Inflammatory macrophage (primary cell): ENCODE results near the gene RIOX2.
"Not testable (repeated sequence)": the region's sequence is repeated elsewhere in the genome, so short reads cannot be mapped to it uniquely, and the experiment has no call there.

Experiments
- DNase-seq, 2 donors: peaks; one replicate each; pipeline ENCODE4 v3.0.0-alpha.2; 2020 to 2022
- total RNA-seq, 18 experiments: gene quantifications; one replicate each; lab custom pipeline; 2026; ENCODE audit warnings: mixed read lengths in 6 of 18, inconsistent platforms in 2 of 18; lab: John Stamatoyannopoulos, UW

The RIOX2 gene
- 1.8 to 29.1 (median 15.9) reads per million in 18 experiments for total RNA-seq

GRCh38 chr3:97971679-97972567 is at the start of gene RIOX2:
Gene RIOX2 (minus strand): TSS chr3:97972431. CDS start chr3:97967593, 4,838 bp downstream.
- DNase-seq: peak; percentile 67 to 74

- no peak for DNase-seq
These were observed 48.2 kb upstream of the RIOX2 start for GRCh38 chr3:98020412-98020811.

- no peak for DNase-seq
These were observed 46.1 kb upstream of the RIOX2 start for GRCh38 chr3:98018301-98018700.

GRCh38 chr3:98014268-98014585 is 42.0 kb upstream of the RIOX2 start:
- peak; percentile 22 to 53 for DNase-seq

GRCh38 chr3:98013411-98014267 is 41.4 kb upstream of the RIOX2 start:
- DNase-seq: peak in 1 of 2 donors; percentile 30

GRCh38 chr3:98012979-98013378 is 40.7 kb upstream of the RIOX2 start:
- peak in 1 of 2 donors; percentile 26 for DNase-seq

- DNase-seq: not testable (repeated sequence)
These were observed 38.7 kb upstream of the RIOX2 start for GRCh38 chr3:98010883-98011449.

- DNase-seq: no peak
These were observed 38.1 kb upstream of the RIOX2 start for GRCh38 chr3:98010194-98010882.

GRCh38 chr3:98008855-98009254 is 36.6 kb upstream of the RIOX2 start:
- DNase-seq: no peak

GRCh38 chr3:98005438-98005837 is 33.2 kb upstream of the RIOX2 start:
- DNase-seq: no peak

- DNase-seq: no peak
These were observed 32.5 kb upstream of the RIOX2 start for GRCh38 chr3:98004721-98005120.

- DNase-seq: no peak
These were observed 31.2 kb upstream of the RIOX2 start for GRCh38 chr3:98003306-98003969.

GRCh38 chr3:98002717-98003116 is 30.5 kb upstream of the RIOX2 start:
- DNase-seq: no peak

GRCh38 chr3:97999994-98000393 is 27.8 kb upstream of the RIOX2 start:
- no peak for DNase-seq

- DNase-seq: no peak
These were observed 26.9 kb upstream of the RIOX2 start for GRCh38 chr3:97999103-97999502.

GRCh38 chr3:97996988-97997387 is 24.8 kb upstream of the RIOX2 start:
- DNase-seq: no peak

GRCh38 chr3:97994328-97994945 is 22.2 kb upstream of the RIOX2 start:
- no peak for DNase-seq

GRCh38 chr3:97993526-97993925 is 21.3 kb upstream of the RIOX2 start:
- no peak for DNase-seq

GRCh38 chr3:97992547-97993173 is 20.4 kb upstream of the RIOX2 start:
- DNase-seq: no peak

GRCh38 chr3:97991293-97991682 is 19.1 kb upstream of the RIOX2 start:
- DNase-seq: no peak
